ENCODE measurements around the gene ADCYAP1. TPM values are rescaled to one million over a fixed set of nuclear protein-coding genes. Genes with fewer than 3 reads are reported as not detected.

ADCYAP1 gene
- total RNA-seq, 1 experiment from 2014 or later: not detected

- no peak for DNase-seq
- Histone ChIP-seq H3K4me1 (ENCODE audit: low read length) (no peaks in the 10 kb centered on the region), H4K20me1 (ENCODE audit: insufficient read depth, low read depth, low read length) (no peaks in the 10 kb centered on the region), H3K9me2 (replicated peaks; ENCODE audit: insufficient read depth, low read length) (no peaks in the 10 kb centered on the region), H3K9ac (ENCODE audit: low read length) (no peak overlapping the region), H3K36me3 (ENCODE audit: insufficient read depth, low read length) (no peaks in the 10 kb centered on the region), H3K9me3 (ENCODE audit: low read length) (no peaks in the 10 kb centered on the region), H3K27ac (ENCODE audit: low read length) (no peak overlapping the region), H2AFZ (ENCODE audit: low read length) (no peak overlapping the region), H3K79me2 (ENCODE audit: low read length) (no peaks in the 10 kb centered on the region), H3K27me3 (ENCODE audit: low read length) (no peaks in the 10 kb centered on the region), H3K4me2 (ENCODE audit: low read depth, low read length, poor library complexity, severe bottlenecking) (no peak overlapping the region), H3K4me3 (ENCODE audit: low read length) (no peak overlapping the region)
These were observed 11.9 kb downstream of the ADCYAP1 start for GRCh38 chr18:916562-916961.

DNA sequence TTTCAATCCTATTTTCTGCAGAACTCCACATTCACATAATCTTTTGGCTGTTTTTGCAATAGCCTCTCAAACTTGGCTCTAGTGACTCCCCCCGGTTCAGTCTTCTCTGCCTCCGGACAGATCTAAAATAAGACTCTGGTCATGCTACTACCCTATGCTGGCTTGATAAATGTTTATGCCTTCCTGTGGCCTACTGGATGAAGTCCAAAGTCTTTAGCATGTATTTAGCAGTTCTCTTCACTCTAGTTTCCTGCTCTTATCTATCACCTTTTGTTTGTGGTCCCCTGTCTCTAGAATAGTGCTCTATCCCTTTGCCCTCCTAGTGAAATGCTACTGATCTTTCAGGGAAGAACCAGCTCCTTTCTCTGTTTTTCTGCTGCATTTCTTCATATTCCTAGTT, 14.4 kb downstream of the ADCYAP1 start:
- no peaks in the 10 kb centered on the region for H3K4me1 ChIP-seq (ENCODE audit: low read length)
- no peak overlapping the region for H3K4me2 ChIP-seq (ENCODE audit: low read depth, low read length, poor library complexity, severe bottlenecking)
- H2AFZ ChIP-seq (ENCODE audit: low read length): no peak overlapping the region
- no peak overlapping the region for H3K27ac ChIP-seq (ENCODE audit: low read length)
- no peak for DNase-seq
- H3K4me3 ChIP-seq (ENCODE audit: low read length): no peak overlapping the region
- H3K9ac ChIP-seq (ENCODE audit: low read length): no peak overlapping the region
- no peaks in the 10 kb centered on the region for H3K9me2 ChIP-seq (replicated peaks; ENCODE audit: insufficient read depth, low read length)
- H4K20me1 ChIP-seq (ENCODE audit: insufficient read depth, low read depth, low read length): no peaks in the 10 kb centered on the region
- no peaks in the 10 kb centered on the region for H3K27me3 ChIP-seq (ENCODE audit: low read length)
- H3K36me3 ChIP-seq (ENCODE audit: insufficient read depth, low read length): no peaks in the 10 kb centered on the region
- no peaks in the 10 kb centered on the region for H3K9me3 ChIP-seq (ENCODE audit: low read length)
- H3K79me2 ChIP-seq (ENCODE audit: low read length): no peaks in the 10 kb centered on the region

DNA sequence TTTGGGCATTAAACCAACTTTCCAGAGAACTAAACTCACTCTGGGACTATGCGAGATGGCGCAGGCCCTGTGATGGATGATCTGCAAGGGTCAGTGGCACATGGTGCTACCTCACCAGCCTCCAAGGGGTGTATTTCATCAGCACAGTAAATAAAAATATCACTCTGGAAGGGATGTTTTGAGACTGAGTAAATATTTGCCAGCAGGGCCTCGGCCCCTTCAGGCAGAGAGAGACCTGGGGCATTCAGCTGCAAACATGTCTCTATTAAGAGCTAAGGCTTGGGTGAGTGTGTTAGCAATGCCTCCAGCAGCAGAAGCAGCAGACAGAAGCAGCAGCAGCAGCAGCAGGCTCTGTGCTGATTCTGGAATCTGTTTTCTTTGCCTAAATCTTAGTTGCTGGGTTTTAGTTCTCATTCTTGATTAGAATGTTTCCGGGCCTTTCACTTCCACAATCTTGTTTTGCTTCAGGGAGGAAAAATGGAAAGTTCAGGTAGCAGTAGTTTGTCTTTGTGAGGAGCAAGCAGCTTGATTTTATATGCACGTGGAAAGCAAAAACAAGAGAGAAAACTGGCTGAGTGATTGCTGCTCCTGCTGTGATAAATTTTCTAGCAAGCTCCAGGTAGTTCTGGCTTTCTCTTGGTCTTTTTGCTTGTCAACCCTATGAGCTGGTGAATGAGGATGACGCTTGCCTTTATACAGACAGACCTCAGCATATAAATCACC, 18.6 kb downstream of the ADCYAP1 start:
- H3K4me2 ChIP-seq (ENCODE audit: low read depth, low read length, poor library complexity, severe bottlenecking): no peak overlapping the region

DNA sequence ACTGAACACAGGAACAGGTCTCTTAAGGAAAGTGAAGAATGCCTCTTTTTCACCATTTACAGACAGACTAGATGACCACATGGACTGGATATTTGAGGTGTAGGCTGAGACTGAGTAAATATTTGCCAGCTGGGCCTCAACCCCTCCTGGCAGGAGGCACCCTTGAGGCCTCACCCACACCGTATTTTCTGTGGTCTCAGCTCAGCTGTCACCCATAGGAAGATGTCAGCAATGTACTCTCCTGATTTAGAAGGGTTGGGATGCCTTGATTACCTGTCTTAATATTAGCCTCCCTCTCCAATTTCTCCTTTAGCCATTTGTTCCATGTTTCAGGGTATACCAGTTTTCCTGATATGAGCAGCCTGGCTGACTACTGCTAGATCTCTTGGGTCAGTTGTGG, 20.3 kb downstream of the ADCYAP1 start:
- Histone ChIP-seq H3K9me3 (ENCODE audit: low read length) (no peaks in the 10 kb centered on the region), H3K79me2 (ENCODE audit: low read length) (no peaks in the 10 kb centered on the region), H2AFZ (ENCODE audit: low read length) (no peak overlapping the region), H3K9ac (ENCODE audit: low read length) (no peak overlapping the region), H4K20me1 (ENCODE audit: insufficient read depth, low read depth, low read length) (no peaks in the 10 kb centered on the region), H3K27ac (ENCODE audit: low read length) (no peak overlapping the region), H3K9me2 (replicated peaks; ENCODE audit: insufficient read depth, low read length) (no peaks in the 10 kb centered on the region), H3K4me3 (ENCODE audit: low read length) (no peak overlapping the region), H3K4me1 (ENCODE audit: low read length) (no peaks in the 10 kb centered on the region), H3K27me3 (ENCODE audit: low read length) (no peaks in the 10 kb centered on the region), H3K36me3 (ENCODE audit: insufficient read depth, low read length) (no peaks in the 10 kb centered on the region), H3K4me2 (ENCODE audit: low read depth, low read length, poor library complexity, severe bottlenecking) (no peak overlapping the region)
- no peak for DNase-seq

More for the DNA sequence above, 18.6 kb downstream of the ADCYAP1 start:
- H3K9me2 ChIP-seq (replicated peaks; ENCODE audit: insufficient read depth, low read length): no peaks in the 10 kb centered on the region
- H2AFZ ChIP-seq (ENCODE audit: low read length): no peak overlapping the region
- no peaks in the 10 kb centered on the region for H3K36me3 ChIP-seq (ENCODE audit: insufficient read depth, low read length)
- H3K4me3 ChIP-seq (ENCODE audit: low read length): no peak overlapping the region
- H3K27me3 ChIP-seq (ENCODE audit: low read length): no peaks in the 10 kb centered on the region
- DNase-seq: no peak
- no peak overlapping the region for H3K27ac ChIP-seq (ENCODE audit: low read length)
- H3K79me2 ChIP-seq (ENCODE audit: low read length): no peaks in the 10 kb centered on the region
- no peaks in the 10 kb centered on the region for H3K9me3 ChIP-seq (ENCODE audit: low read length)
- H4K20me1 ChIP-seq (ENCODE audit: insufficient read depth, low read depth, low read length): no peaks in the 10 kb centered on the region
- no peak overlapping the region for H3K9ac ChIP-seq (ENCODE audit: low read length)
- no peaks in the 10 kb centered on the region for H3K4me1 ChIP-seq (ENCODE audit: low read length)

GRCh38 chr18:926946-927345, 22.3 kb downstream of the ADCYAP1 start:
- Histone ChIP-seq H3K27ac (ENCODE audit: low read length) (no peak overlapping the region), H3K9me2 (replicated peaks; ENCODE audit: insufficient read depth, low read length) (no peaks in the 10 kb centered on the region), H3K4me2 (ENCODE audit: low read depth, low read length, poor library complexity, severe bottlenecking) (no peak overlapping the region), H2AFZ (ENCODE audit: low read length) (no peak overlapping the region), H3K36me3 (ENCODE audit: insufficient read depth, low read length) (no peaks in the 10 kb centered on the region), H4K20me1 (ENCODE audit: insufficient read depth, low read depth, low read length) (no peaks in the 10 kb centered on the region), H3K4me1 (ENCODE audit: low read length) (peaks cover 6% of the 10 kb centered on the region), H3K9ac (ENCODE audit: low read length) (no peak overlapping the region), H3K4me3 (ENCODE audit: low read length) (no peak overlapping the region), H3K79me2 (ENCODE audit: low read length) (no peaks in the 10 kb centered on the region), H3K27me3 (ENCODE audit: low read length) (no peaks in the 10 kb centered on the region), H3K9me3 (ENCODE audit: low read length) (no peaks in the 10 kb centered on the region)
- no peak for DNase-seq

- H3K27ac ChIP-seq (ENCODE audit: low read length): no peak overlapping the region
- no peaks in the 10 kb centered on the region for H4K20me1 ChIP-seq (ENCODE audit: insufficient read depth, low read depth, low read length)
- no peak overlapping the region for H2AFZ ChIP-seq (ENCODE audit: low read length)
- H3K4me1 ChIP-seq (ENCODE audit: low read length): peaks cover 6% of the 10 kb centered on the region
- no peak for DNase-seq
- no peaks in the 10 kb centered on the region for H3K36me3 ChIP-seq (ENCODE audit: insufficient read depth, low read length)
- H3K9me3 ChIP-seq (ENCODE audit: low read length): no peaks in the 10 kb centered on the region
- no peak overlapping the region for H3K9ac ChIP-seq (ENCODE audit: low read length)
- H3K4me2 ChIP-seq (ENCODE audit: low read depth, low read length, poor library complexity, severe bottlenecking): no peak overlapping the region
- no peaks in the 10 kb centered on the region for H3K27me3 ChIP-seq (ENCODE audit: low read length)
- H3K9me2 ChIP-seq (replicated peaks; ENCODE audit: insufficient read depth, low read length): no peaks in the 10 kb centered on the region
- H3K79me2 ChIP-seq (ENCODE audit: low read length): no peaks in the 10 kb centered on the region
- no peak overlapping the region for H3K4me3 ChIP-seq (ENCODE audit: low read length)
These were observed 28.4 kb downstream of the ADCYAP1 start for GRCh38 chr18:933082-933481.

DNA sequence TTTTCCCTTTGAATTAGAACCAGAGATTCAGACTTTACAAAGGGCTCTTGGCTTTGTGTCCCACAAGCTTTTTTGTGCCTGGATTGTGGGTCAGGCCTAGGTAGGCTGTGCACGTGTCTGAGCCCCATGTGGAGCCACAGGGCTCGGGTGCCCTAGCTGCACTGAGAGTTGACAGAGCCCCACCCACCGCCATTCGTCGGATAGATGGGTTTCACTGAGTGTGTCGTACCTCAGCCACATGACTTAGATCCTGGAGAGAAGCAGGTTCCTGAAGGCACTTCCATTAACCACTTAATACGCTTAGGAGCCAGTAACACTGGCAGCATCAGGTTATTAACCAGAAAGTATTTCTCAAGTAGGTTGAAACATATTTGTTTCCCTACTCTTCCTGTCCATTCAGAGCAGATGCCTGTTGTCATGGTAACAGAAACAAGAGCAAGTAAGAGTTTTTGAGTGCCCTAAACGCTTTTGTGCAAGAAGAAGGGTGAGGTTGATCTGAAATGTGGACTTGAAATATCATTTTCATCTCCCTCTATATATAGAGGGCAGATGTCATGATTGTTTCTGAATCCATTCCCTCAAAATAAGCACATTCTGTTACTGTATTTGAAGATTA, 30.0 kb downstream of the ADCYAP1 start:
- Histone ChIP-seq H3K27ac (ENCODE audit: low read length) (no peak overlapping the region), H3K4me2 (ENCODE audit: low read depth, low read length, poor library complexity, severe bottlenecking) (no peak overlapping the region), H3K79me2 (ENCODE audit: low read length) (no peaks in the 10 kb centered on the region), H3K9me2 (replicated peaks; ENCODE audit: insufficient read depth, low read length) (no peaks in the 10 kb centered on the region), H4K20me1 (ENCODE audit: insufficient read depth, low read depth, low read length) (no peaks in the 10 kb centered on the region), H3K27me3 (ENCODE audit: low read length) (no peaks in the 10 kb centered on the region), H3K36me3 (ENCODE audit: insufficient read depth, low read length) (no peaks in the 10 kb centered on the region), H2AFZ (ENCODE audit: low read length) (no peak overlapping the region), H3K4me1 (ENCODE audit: low read length) (peaks cover 6% of the 10 kb centered on the region), H3K4me3 (ENCODE audit: low read length) (no peak overlapping the region), H3K9me3 (ENCODE audit: low read length) (no peaks in the 10 kb centered on the region), H3K9ac (ENCODE audit: low read length) (no peak overlapping the region)
- no peak for DNase-seq

GRCh38 chr18:936941-937340, 32.3 kb downstream of the ADCYAP1 start:
- Histone ChIP-seq H2AFZ (ENCODE audit: low read length) (no peak overlapping the region), H3K4me1 (ENCODE audit: low read length) (no peaks in the 10 kb centered on the region), H3K4me2 (ENCODE audit: low read depth, low read length, poor library complexity, severe bottlenecking) (no peak overlapping the region), H3K4me3 (ENCODE audit: low read length) (no peak overlapping the region), H3K9ac (ENCODE audit: low read length) (no peak overlapping the region), H3K36me3 (ENCODE audit: insufficient read depth, low read length) (no peaks in the 10 kb centered on the region), H3K27ac (ENCODE audit: low read length) (no peak overlapping the region), H4K20me1 (ENCODE audit: insufficient read depth, low read depth, low read length) (no peaks in the 10 kb centered on the region), H3K27me3 (ENCODE audit: low read length) (no peaks in the 10 kb centered on the region), H3K79me2 (ENCODE audit: low read length) (no peaks in the 10 kb centered on the region), H3K9me2 (replicated peaks; ENCODE audit: insufficient read depth, low read length) (no peaks in the 10 kb centered on the region), H3K9me3 (ENCODE audit: low read length) (no peaks in the 10 kb centered on the region)
- DNase-seq: no peak

All from Karpas-422 (cell line).